K562 (cell line): ENCODE measurements around the gene EMILIN1. TPM values are rescaled to one million over a fixed set of nuclear protein-coding genes. Genes with fewer than 3 reads are reported as not detected.

Source experiments
- ATF7 ChIP-seq: fragments of 450-650 bp; IDR thresholded peaks from 2 replicates; pipeline ENCODE4 v1.7.1; 2014; ENCODE audit warnings: mild to moderate bottlenecking, moderate library complexity
- BHLHE40 ChIP-seq: IDR thresholded peaks from 2 replicates; pipeline ENCODE4 v1.6.1; 2011; ENCODE audit warnings: low read length, improper control_type of control experiment
- CC2D1A ChIP-seq: fragments of 450-650 bp; IDR thresholded peaks from 2 replicates; pipeline ENCODE4 v1.6.1; 2017; ENCODE audit warnings: mild to moderate bottlenecking
- CTCFL ChIP-seq: IDR thresholded peaks from 2 replicates; pipeline ENCODE4 v1.6.1; 2011; ENCODE audit warnings: borderline replicate concordance, low read depth, mild to moderate bottlenecking, moderate library complexity, low read length; ENCODE audit not compliant: insufficient read depth, poor library complexity, severe bottlenecking
- EP300 ChIP-seq: IDR thresholded peaks from 2 replicates; pipeline ENCODE4 v1.6.1; 2012; ENCODE audit warnings: low read length, improper control_type of control experiment
- NR2F6 ChIP-seq: fragments of 450-650 bp; formaldehyde crosslinking; IDR thresholded peaks from 2 replicates; pipeline ENCODE4 v1.4.0; 2020; ENCODE audit warnings: mild to moderate bottlenecking
- RBM14 ChIP-seq: fragments of 200-400 bp; formaldehyde crosslinking; IDR thresholded peaks from 2 replicates; pipeline ENCODE4 v1.6.1; 2018; ENCODE audit warnings: low read depth, mild to moderate bottlenecking, low read length, moderate library complexity, borderline replicate concordance; ENCODE audit not compliant: insufficient read depth
- RBM17 ChIP-seq: fragments of 200-400 bp; formaldehyde crosslinking; IDR thresholded peaks from 2 replicates; pipeline ENCODE4 v1.6.1; 2017; ENCODE audit warnings: low read depth, mild to moderate bottlenecking, low read length, borderline replicate concordance
- TFAM ChIP-seq: fragments of 250-450 bp; sonication (Bioruptor Pico); conservative IDR thresholded peaks from 2 replicates; pipeline ENCODE4 v1.5.0; 2021; ENCODE audit warnings: mild to moderate bottlenecking, moderate library complexity
- U2AF1 ChIP-seq: fragments of 200-400 bp; formaldehyde crosslinking; optimal IDR thresholded peaks from 2 replicates; pipeline ENCODE3; 2017; ENCODE audit warnings: mild to moderate bottlenecking, low read depth, low read length, moderate library complexity
- YY1 ChIP-seq, 3 experiments: IDR thresholded peaks; 2 replicates each; pipeline ENCODE4 v1.6.1; 2011; ENCODE audit warnings: low read length in 2 of 3, mild to moderate bottlenecking in 2 of 3, moderate library complexity in 2 of 3, borderline replicate concordance in 1 of 3, control low read depth in 1 of 3, low read depth in 1 of 3; ENCODE audit not compliant: insufficient read depth in 3 of 3, insufficient replicate concordance in 2 of 3, control insufficient read depth in 1 of 3, insufficient read length in 1 of 3; ENCODE audit errors: extremely low read depth in 1 of 3
- ZBTB17 ChIP-seq: fragments of 450-650 bp; formaldehyde crosslinking; IDR thresholded peaks from 2 replicates; pipeline ENCODE4 v1.4.0; 2020; ENCODE audit warnings: mild to moderate bottlenecking
- ZBTB49 ChIP-seq: sonication (generic); formaldehyde crosslinking; IDR thresholded peaks from 2 replicates; pipeline ENCODE4 v1.8.0; 2022; ENCODE audit warnings: missing genetic modification reagents, mild to moderate bottlenecking, borderline replicate concordance
- ZEB2 ChIP-seq: fragments of 450-650 bp; IDR thresholded peaks from 2 replicates; pipeline ENCODE4 v1.6.1; 2016
- ZNF184 ChIP-seq: sonication (generic); formaldehyde crosslinking; IDR thresholded peaks from 2 replicates; pipeline ENCODE4 v1.5.0; 2020; ENCODE audit warnings: missing genetic modification reagents
- ZNF212 ChIP-seq: fragments of 450-650 bp; formaldehyde crosslinking; IDR thresholded peaks from 2 replicates; pipeline ENCODE4 v1.4.0; 2020; ENCODE audit warnings: mild to moderate bottlenecking
- ZNF384 ChIP-seq: IDR thresholded peaks from 2 replicates; pipeline ENCODE4 v1.6.1; 2012; ENCODE audit warnings: low read depth, low read length, improper control_type of control experiment
- polyA plus RNA-seq, 8 experiments: library from polyadenylated mRNA; depleted of rRNA in 4 of 8; stranded (reverse) in 5 of 8; unstranded in 3 of 8; fragments of >200 nt; fragmentation: Nextera tagmentation in 2 of 8; fragmentation: Illumina TruSeq in 1 of 8; extraction: Ambion mirVana in 2 of 8; extraction: Trizol in 1 of 8; gene quantifications; 2 replicates each; pipeline versions ENCODE4 v1.2.1 to v1.2.3, GENCODE V29; 2011 to 2014; ENCODE audit warnings: inconsistent platforms in 1 of 8, missing spikeins in 1 of 8
- total RNA-seq, 7 experiments: library from RNA; depleted of rRNA in 6 of 7; stranded (reverse); fragments of >200 nt in 6 of 7; fragmentation: Illumina TruSeq in 2 of 7; extraction: Trizol in 2 of 7; gene quantifications; 2 replicates each; pipeline versions ENCODE4 v1.2.1 to v1.2.3, GENCODE V29; 2011 to 2021; ENCODE audit warnings: low replicate concordance in 1 of 7
- TF ChIP-seq, protein P1 (sequence below), 2 experiments: fragments of 150-350 bp in 1 of 2; IDR thresholded peaks; 2 replicates each; pipeline ENCODE4 v1.6.1; 2012 to 2016; ENCODE audit warnings: low read depth in 2 of 2, low read length in 2 of 2, mild to moderate bottlenecking in 1 of 2, moderate library complexity in 1 of 2

The EMILIN1 gene
- total and polyA plus RNA-seq, 9 of the 15 experiments (the other 6 are each of a cell fraction or from before 2014, with no cell fraction given): 0.04 to 2.7 (median 0.54) TPM; not detected in 2

DNA sequence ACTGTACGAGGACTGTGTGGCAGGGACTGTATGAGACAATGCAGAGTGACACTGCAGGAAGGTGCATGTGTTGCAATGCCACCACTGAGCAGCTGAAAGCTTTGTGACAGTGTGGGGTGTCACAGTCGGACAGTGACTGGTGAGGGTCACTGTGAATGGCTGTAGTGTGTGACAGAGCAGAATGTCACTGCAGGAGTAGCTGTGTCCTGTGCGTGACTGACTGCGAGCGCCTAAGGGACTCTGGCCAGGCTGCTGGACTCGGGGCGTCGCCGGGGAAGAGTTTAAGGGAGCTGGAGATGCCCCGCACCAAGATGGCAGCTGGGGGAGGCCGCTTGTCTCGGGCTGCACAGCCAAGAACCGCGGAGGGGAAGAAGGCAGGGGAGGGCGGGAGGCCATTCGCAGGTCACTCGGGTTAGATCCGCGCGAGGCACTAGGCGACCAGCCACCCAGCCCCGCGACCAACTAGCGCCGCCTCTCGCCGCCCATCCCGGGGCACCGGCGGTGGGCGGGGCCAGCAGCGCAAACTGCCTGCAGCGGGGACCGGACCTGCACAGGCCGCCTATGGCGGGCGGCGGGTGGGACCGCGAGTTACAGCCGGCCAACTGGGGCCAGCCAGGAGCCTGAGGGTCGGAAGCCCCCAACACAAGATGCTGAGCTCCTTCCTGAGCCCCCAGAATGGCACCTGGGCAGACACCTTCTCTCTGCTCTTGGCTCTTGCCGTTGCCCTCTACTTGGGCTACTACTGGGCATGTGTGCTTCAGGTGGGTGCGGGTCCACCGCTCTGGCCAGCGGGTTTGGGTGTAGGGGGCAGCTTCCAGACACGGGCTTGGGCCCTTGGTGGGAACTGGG lies 45.1 kb downstream of the EMILIN1 start, which contains the start of gene ABHD1 (continued):
- no peak for TF ChIP-seq ZNF184 (CRISPR knock-in tag)
- 0 out of 2 replicates have a peak, but pooled peaks have one; percentile 37 for TF ChIP-seq ATF7
- no peak for TF ChIP-seq TFAM (CRISPR knock-in tag)
- TF ChIP-seq U2AF1: no peak
- peak; percentile 51; the same call in 1 of the 2 replicates for TF ChIP-seq ZBTB17
- no peak for TF ChIP-seq EP300
- TF ChIP-seq ZNF384: no peak
- no peak for TF ChIP-seq CC2D1A
- no peak for TF ChIP-seq CTCFL
- TF ChIP-seq ZNF212: no peak
- no peak for TF ChIP-seq RBM14
- no peak for TF ChIP-seq BHLHE40
- no peak for TF ChIP-seq RBM17
- TF ChIP-seq ZBTB49: no peak
- no peak for TF ChIP-seq ZEB2
- TF ChIP-seq YY1 (IDR thresholded peaks at IDR 0.05; ENCODE audit: borderline replicate concordance in 1 of 3, control insufficient read depth in 1 of 3, extremely low read depth in 1 of 3, insufficient read depth in 3 of 3, insufficient read length in 1 of 3, insufficient replicate concordance in 2 of 3, low read depth in 1 of 3, low read length in 2 of 3): peak; percentile 70 to 91 (median 85)
- no peak for TF ChIP-seq NR2F6 (CRISPR knock-in tag)
- TF ChIP-seq, protein P1, sequence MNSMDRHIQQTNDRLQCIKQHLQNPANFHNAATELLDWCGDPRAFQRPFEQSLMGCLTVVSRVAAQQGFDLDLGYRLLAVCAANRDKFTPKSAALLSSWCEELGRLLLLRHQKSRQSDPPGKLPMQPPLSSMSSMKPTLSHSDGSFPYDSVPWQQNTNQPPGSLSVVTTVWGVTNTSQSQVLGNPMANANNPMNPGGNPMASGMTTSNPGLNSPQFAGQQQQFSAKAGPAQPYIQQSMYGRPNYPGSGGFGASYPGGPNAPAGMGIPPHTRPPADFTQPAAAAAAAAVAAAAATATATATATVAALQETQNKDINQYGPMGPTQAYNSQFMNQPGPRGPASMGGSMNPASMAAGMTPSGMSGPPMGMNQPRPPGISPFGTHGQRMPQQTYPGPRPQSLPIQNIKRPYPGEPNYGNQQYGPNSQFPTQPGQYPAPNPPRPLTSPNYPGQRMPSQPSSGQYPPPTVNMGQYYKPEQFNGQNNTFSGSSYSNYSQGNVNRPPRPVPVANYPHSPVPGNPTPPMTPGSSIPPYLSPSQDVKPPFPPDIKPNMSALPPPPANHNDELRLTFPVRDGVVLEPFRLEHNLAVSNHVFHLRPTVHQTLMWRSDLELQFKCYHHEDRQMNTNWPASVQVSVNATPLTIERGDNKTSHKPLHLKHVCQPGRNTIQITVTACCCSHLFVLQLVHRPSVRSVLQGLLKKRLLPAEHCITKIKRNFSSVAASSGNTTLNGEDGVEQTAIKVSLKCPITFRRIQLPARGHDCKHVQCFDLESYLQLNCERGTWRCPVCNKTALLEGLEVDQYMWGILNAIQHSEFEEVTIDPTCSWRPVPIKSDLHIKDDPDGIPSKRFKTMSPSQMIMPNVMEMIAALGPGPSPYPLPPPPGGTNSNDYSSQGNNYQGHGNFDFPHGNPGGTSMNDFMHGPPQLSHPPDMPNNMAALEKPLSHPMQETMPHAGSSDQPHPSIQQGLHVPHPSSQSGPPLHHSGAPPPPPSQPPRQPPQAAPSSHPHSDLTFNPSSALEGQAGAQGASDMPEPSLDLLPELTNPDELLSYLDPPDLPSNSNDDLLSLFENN (IDR thresholded peaks at IDR 0.05; ENCODE audit: low read depth in 2 of 2, low read length in 2 of 2): no peak
